MM.1S (cell line): ENCODE measurements around the gene CCDC93.

Source experiments
- CTCF ChIP-seq: fragments of 300-600 bp; sonication (generic); IDR thresholded peaks from 2 replicates; pipeline ENCODE4 v1.5.1; 2016; ENCODE audit warnings: antibody characterized with exemption, low read length, mixed read lengths
- EZH2 ChIP-seq: fragments of 300-600 bp; sonication (generic); optimal IDR thresholded peaks from 2 replicates; pipeline ENCODE3; 2017; ENCODE audit warnings: low read depth, mild to moderate bottlenecking, antibody characterized with exemption, low read length, mixed read lengths

DNA sequence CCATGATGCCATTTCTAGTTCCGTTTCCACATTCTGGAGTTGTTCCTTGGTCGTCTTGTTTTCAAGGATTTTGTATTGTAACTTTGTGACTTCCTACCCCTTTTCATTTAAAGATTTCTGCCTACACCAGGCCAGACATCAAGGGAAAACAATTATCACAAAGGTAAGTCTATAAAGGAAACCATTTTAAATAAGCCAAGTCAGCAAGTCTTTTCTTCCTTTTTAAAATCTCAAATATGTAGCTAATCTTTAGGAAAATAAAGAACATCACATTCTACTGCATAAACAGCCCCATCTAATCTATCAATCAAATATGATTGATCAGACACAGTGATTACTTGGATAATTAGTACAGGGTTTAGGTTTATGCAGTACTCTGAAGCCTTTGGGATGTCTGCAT, 38.6 kb upstream of the CCDC93 start:
- TF ChIP-seq CTCF: no peak
- TF ChIP-seq EZH2: no peak
